ENCODE results near the gene BACE2. TPM values are rescaled to one million over a fixed set of nuclear protein-coding genes. Genes with fewer than 3 reads are reported as not detected.

The BACE2 gene
- total and polyA plus RNA-seq, 2 donors (not counting 3 experiments of a cell fraction or from before 2014, with no cell fraction given) = 113 to 184 TPM

DNA sequence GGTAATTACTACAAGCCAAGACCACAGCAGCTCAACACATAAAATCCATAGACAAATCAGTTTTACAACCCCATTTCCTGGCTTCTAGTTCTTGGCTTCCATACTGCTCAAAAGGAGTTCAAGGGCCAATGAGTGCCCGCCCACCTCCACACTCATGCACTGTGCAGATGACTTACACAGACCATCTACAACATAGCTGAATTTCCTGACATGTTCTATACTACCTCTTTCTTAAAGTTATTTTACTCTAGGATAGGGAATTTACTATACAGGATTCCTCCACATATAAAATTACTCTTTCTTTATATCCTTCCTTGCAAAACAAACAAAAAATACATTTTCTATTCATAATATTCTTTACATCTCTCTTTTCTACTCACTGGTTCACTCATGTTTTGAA lies 14.6 kb downstream of the BACE2 start:
- intact Hi-C loops (cut with micrococcal nuclease) (no loop called here), dilution Hi-C loops (cut with MboI; ENCODE audit: extremely low pct_ligation_motif_present, low sequenced_read_pairs) (no loop called here)
- Histone ChIP-seq H3K36me3 (ENCODE audit: control insufficient read depth in 2 of 2, extremely low read depth in 1 of 2, insufficient read depth in 2 of 2, low read length in 2 of 2) (peaks cover 0 to 2% of the 10 kb centered on the region in 2 experiments), H3K9me3 (replicated peaks; ENCODE audit: control insufficient read depth, insufficient read depth, low read length) (no peaks in the 10 kb centered on the region), H3K4me1 (ENCODE audit: control insufficient read depth, extremely low read depth, insufficient read depth, low read length) (no peaks in the 10 kb centered on the region), H3K27ac (ENCODE audit: insufficient read depth, low read depth, low read length) (no peak overlapping the region), H3K4me3 (replicated peaks in 1 of 3; ENCODE audit: insufficient read depth in 1 of 3, low read depth in 1 of 3, low read length in 3 of 3) (no peak overlapping the region), H2AFZ (ENCODE audit: low read depth, low read length) (no peak overlapping the region), H4K20me1 (replicated peaks; ENCODE audit: control insufficient read depth, extremely low read depth, insufficient read depth, low read length) (no peaks in the 10 kb centered on the region), H3K9ac (replicated peaks; ENCODE audit: extremely low read depth, insufficient read depth, low read length) (no peak overlapping the region), H3K9me1 (replicated peaks; ENCODE audit: control insufficient read depth, extremely low read depth, insufficient read depth, low read length) (no peaks in the 10 kb centered on the region), H3K4me2 (ENCODE audit: insufficient read depth, low read length) (no peak overlapping the region), H3K27me3 (ENCODE audit: control insufficient read depth in 2 of 2, insufficient read depth in 2 of 2, low read length in 2 of 2) (no peaks in the 10 kb centered on the region), H3K79me2 (ENCODE audit: control insufficient read depth, insufficient read depth, low read length) (peaks cover 11% of the 10 kb centered on the region)
- TF ChIP-seq POLR2AphosphoS5 (IDR thresholded peaks at IDR 0.05; ENCODE audit: insufficient read depth, low read depth, low read length) (no peak), GATA2 (IDR thresholded peaks at IDR 0.05; ENCODE audit: insufficient read depth, insufficient read length, low read depth, low read length) (no peak), JUN (IDR thresholded peaks at IDR 0.05; ENCODE audit: borderline replicate concordance, insufficient read depth, insufficient read length, low read depth) (no peak), POLR2A (IDR thresholded peaks at IDR 0.05; ENCODE audit: low read depth, low read length) (no peak), FOS (IDR thresholded peaks at IDR 0.05; ENCODE audit: borderline replicate concordance, insufficient read depth, low read length) (no peak), EZH2 (IDR thresholded peaks at IDR 0.05; ENCODE audit: borderline replicate concordance, low read depth, low read length, severe bottlenecking) (no peak), MYC (IDR thresholded peaks at IDR 0.05; ENCODE audit: low read depth, low read length) (no peak)
- TF ChIP-seq, protein P1, sequence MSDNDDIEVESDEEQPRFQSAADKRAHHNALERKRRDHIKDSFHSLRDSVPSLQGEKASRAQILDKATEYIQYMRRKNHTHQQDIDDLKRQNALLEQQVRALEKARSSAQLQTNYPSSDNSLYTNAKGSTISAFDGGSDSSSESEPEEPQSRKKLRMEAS (IDR thresholded peaks at IDR 0.05; ENCODE audit: insufficient read depth, insufficient read length) = no peak
- TF ChIP-seq, protein P2, sequence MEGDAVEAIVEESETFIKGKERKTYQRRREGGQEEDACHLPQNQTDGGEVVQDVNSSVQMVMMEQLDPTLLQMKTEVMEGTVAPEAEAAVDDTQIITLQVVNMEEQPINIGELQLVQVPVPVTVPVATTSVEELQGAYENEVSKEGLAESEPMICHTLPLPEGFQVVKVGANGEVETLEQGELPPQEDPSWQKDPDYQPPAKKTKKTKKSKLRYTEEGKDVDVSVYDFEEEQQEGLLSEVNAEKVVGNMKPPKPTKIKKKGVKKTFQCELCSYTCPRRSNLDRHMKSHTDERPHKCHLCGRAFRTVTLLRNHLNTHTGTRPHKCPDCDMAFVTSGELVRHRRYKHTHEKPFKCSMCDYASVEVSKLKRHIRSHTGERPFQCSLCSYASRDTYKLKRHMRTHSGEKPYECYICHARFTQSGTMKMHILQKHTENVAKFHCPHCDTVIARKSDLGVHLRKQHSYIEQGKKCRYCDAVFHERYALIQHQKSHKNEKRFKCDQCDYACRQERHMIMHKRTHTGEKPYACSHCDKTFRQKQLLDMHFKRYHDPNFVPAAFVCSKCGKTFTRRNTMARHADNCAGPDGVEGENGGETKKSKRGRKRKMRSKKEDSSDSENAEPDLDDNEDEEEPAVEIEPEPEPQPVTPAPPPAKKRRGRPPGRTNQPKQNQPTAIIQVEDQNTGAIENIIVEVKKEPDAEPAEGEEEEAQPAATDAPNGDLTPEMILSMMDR (IDR thresholded peaks at IDR 0.05; ENCODE audit: extremely low read depth in 1 of 2, insufficient read depth in 1 of 2, low read depth in 1 of 2, low read length in 2 of 2) = no peak
- FAIRE-seq = no peak
- CTCF ChIA-PET = interaction anchor here (1.3 to 4.6 kb wide), 2 partner anchors 11 to 12 kb away, joined by 3 to 18 read pairs; no protein-coding TSS in a partner anchor
- BruUV-seq (replicated peaks) = no TSS peak
- DNase-seq (ENCODE audit: low read depth, low spot score) = no peak
- POLR2A ChIA-PET = no interaction called here
